Upper lobe of left lung (tissue), 6 donors: ENCODE measurements around the gene OBSCN. TPM values are rescaled to one million over a fixed set of nuclear protein-coding genes. Genes with fewer than 3 reads are reported as not detected.

Experiments used
- ATAC-seq, 2 donors: fragments of 200-7000 bp; cut with Tn5 transposase; one replicate each; pipeline ENCODE4 v1.9.1; 2022; ENCODE audit warnings: mild to moderate bottlenecking in 2 of 2, moderate library complexity in 2 of 2; ENCODE audit not compliant: low FRiP score in 2 of 2
- DNase-seq, 2 donors: peaks; one replicate each; pipeline ENCODE4 v3.0.0-alpha.2; 2019 to 2020
- H3K27ac ChIP-seq, 4 donors: fragments of 200-600 bp; sonication (generic); one replicate each; pipeline ENCODE4 v1.5.1; 2016 to 2019
- H3K27me3 ChIP-seq, 4 donors: fragments of 200-600 bp; sonication (generic); one replicate each; pipeline ENCODE4 v1.5.1; 2017 to 2019
- H3K36me3 ChIP-seq, 4 donors: fragments of 200-600 bp; sonication (generic); one replicate each; pipeline ENCODE4 v1.5.1; 2016 to 2019
- H3K4me1 ChIP-seq, 4 donors: fragments of 200-600 bp; sonication (generic); one replicate each; pipeline ENCODE4 v1.5.1; 2018 to 2019
- H3K4me3 ChIP-seq, 4 donors: fragments of 200-600 bp; sonication (generic); one replicate each; pipeline ENCODE4 v1.5.1; 2017 to 2019; ENCODE audit warnings: mild to moderate bottlenecking in 2 of 4, moderate library complexity in 1 of 4
- H3K9me3 ChIP-seq, 4 donors: fragments of 200-600 bp; sonication (generic); one replicate each; pipeline ENCODE4 v1.5.1; 2018 to 2019
- CTCF ChIP-seq, 6 experiments: fragments of 450-650 bp in 4 of 6; fragments of 200-600 bp in 2 of 6; sonication (generic) in 2 of 6; IDR thresholded peaks; one replicate each; pipeline ENCODE4 v1.5.1; 2016 to 2019; ENCODE audit warnings: antibody characterized with exemption in 6 of 6
- EP300 ChIP-seq, 4 donors: sonication (generic); formaldehyde crosslinking; IDR thresholded peaks; one replicate each; pipeline ENCODE4 v1.5.1; 2017; ENCODE audit warnings: antibody characterized with exemption in 4 of 4, control low read depth in 2 of 4
- POLR2A ChIP-seq, 4 donors: fragments of 450-650 bp; IDR thresholded peaks; one replicate each; pipeline ENCODE4 v1.5.1; 2016 to 2017; ENCODE audit warnings: antibody characterized with exemption in 4 of 4, mild to moderate bottlenecking in 2 of 4
- POLR2AphosphoS5 ChIP-seq, 2 donors: sonication (generic); formaldehyde crosslinking; IDR thresholded peaks; one replicate each; pipeline ENCODE4 v1.5.1; 2017; ENCODE audit warnings: antibody characterized with exemption in 2 of 2
- WGBS, 2 donors: methylation state at CpG; one replicate each; pipeline ENCODE4 v1.1.5; 2017 to 2018; 5-methylcytosine and 5-hydroxymethylcytosine counted together
- total RNA-seq, 6 donors: library from RNA; depleted of rRNA in 4 of 6; stranded (reverse); fragments of >200 nt in 4 of 6; gene quantifications; one replicate each; pipeline versions ENCODE4 v1.1.0 to v1.2.1, GENCODE V29; 2016 to 2021
- donor health status: DM: no; HTN: no; CAD: no; lungs with moderate emphysema.
- donor health status: DM: no; HTN: yes; CAD: no; lungs with severe emphysema.

The OBSCN gene
- total RNA-seq, 6 donors from 2014 or later: 15.7 to 160 (median 47.0) TPM

GRCh38 chr1:228354390-228355320 is 146.8 kb downstream of the OBSCN start:
- H3K27ac ChIP-seq: no peak overlapping the region
- ATAC-seq: no peak
- DNase-seq: peak in 1 of 2 donors; percentile 61
- H3K9me3 ChIP-seq: no peaks in the 10 kb centered on the region
- H3K4me1 ChIP-seq: no peaks in the 10 kb centered on the region
- no peak for TF ChIP-seq CTCF (IDR thresholded peaks at IDR 0.05)
- TF ChIP-seq POLR2A (IDR thresholded peaks at IDR 0.05): no peak
- no peak for TF ChIP-seq POLR2AphosphoS5 (IDR thresholded peaks at IDR 0.05)
- no peak for TF ChIP-seq EP300 (IDR thresholded peaks at IDR 0.05)
- WGBS, 2 donors: 86 to 91% methylated on average over 18 to 19 of the region's 19 CpGs
- no peaks in the 10 kb centered on the region for H3K27me3 ChIP-seq
- no peak overlapping the region for H3K4me3 ChIP-seq
- H3K36me3 ChIP-seq: peaks cover 0 to 20% (median 3%) of the 10 kb centered on the region in 4 donors

GRCh38 chr1:228356897-228357680 is 149.2 kb downstream of the OBSCN start:
- no peak overlapping the region for H3K4me3 ChIP-seq
- 85 to 89% methylated on average over 8 of the region's 8 CpGs for WGBS, 2 donors
- no peaks in the 10 kb centered on the region for H3K4me1 ChIP-seq
- TF ChIP-seq POLR2A (IDR thresholded peaks at IDR 0.05) (no peak), EP300 (IDR thresholded peaks at IDR 0.05) (no peak), CTCF (IDR thresholded peaks at IDR 0.05) (no peak), POLR2AphosphoS5 (IDR thresholded peaks at IDR 0.05) (no peak)
- no peak overlapping the region for H3K27ac ChIP-seq
- no peak for ATAC-seq
- no peaks in the 10 kb centered on the region for H3K27me3 ChIP-seq
- peaks cover 0 to 8% (median 0%) of the 10 kb centered on the region in 4 donors for H3K36me3 ChIP-seq
- no peaks in the 10 kb centered on the region for H3K9me3 ChIP-seq
- no peak for DNase-seq

GRCh38 chr1:228358039-228358763 is 150.4 kb downstream of the OBSCN start:
- no peaks in the 10 kb centered on the region for H3K4me1 ChIP-seq
- no peaks in the 10 kb centered on the region for H3K27me3 ChIP-seq
- H3K36me3 ChIP-seq: peaks cover 0 to 1% (median 0%) of the 10 kb centered on the region in 4 donors
- TF ChIP-seq POLR2A (IDR thresholded peaks at IDR 0.05): no peak
- no peak for ATAC-seq
- H3K27ac ChIP-seq: no peak overlapping the region
- no peak for DNase-seq
- no peak overlapping the region for H3K4me3 ChIP-seq
- WGBS, 2 donors: 67 to 75% methylated on average over 4 of the region's 4 CpGs
- H3K9me3 ChIP-seq: no peaks in the 10 kb centered on the region

- no peaks in the 10 kb centered on the region for H3K4me1 ChIP-seq
- no peaks in the 10 kb centered on the region for H3K27me3 ChIP-seq
- no peak for ATAC-seq
- H3K27ac ChIP-seq: no peak overlapping the region
- no peaks in the 10 kb centered on the region for H3K9me3 ChIP-seq
- TF ChIP-seq EP300 (IDR thresholded peaks at IDR 0.05) (no peak), POLR2A (IDR thresholded peaks at IDR 0.05) (no peak)
- no peaks in the 10 kb centered on the region for H3K36me3 ChIP-seq
- WGBS, 2 donors: 84 to 91% methylated on average over 16 to 19 of the region's 19 CpGs
- no peak for DNase-seq
- no peak overlapping the region for H3K4me3 ChIP-seq
These were observed 151.1 kb downstream of the OBSCN start for GRCh38 chr1:228358764-228359612.
